GOT3 (cell line): ENCODE results near the gene PLD6.

Experiments used
- DNase-seq: peaks from one replicate; lab custom pipeline; 2025; ENCODE audit warnings: mixed read lengths; lab: John Stamatoyannopoulos, UW

The PLD6 gene

GRCh38 chr17:17227608-17228520, 21.7 kb upstream of the PLD6 start:
- no peak for DNase-seq

- no peak for DNase-seq
These were observed 20.5 kb upstream of the PLD6 start for GRCh38 chr17:17226451-17227265.

GRCh38 chr17:17225901-17226300, 19.8 kb upstream of the PLD6 start:
- DNase-seq, result no peak

- no peak for DNase-seq
These were observed 18.0 kb upstream of the PLD6 start for GRCh38 chr17:17224137-17224536.

GRCh38 chr17:17223736-17224135, 17.6 kb upstream of the PLD6 start:
- no peak for DNase-seq

GRCh38 chr17:17221329-17221728, 15.2 kb upstream of the PLD6 start:
- DNase-seq, result no peak

- no peak for DNase-seq
These were observed 14.4 kb upstream of the PLD6 start for GRCh38 chr17:17220529-17220928.

GRCh38 chr17:17217995-17218394, 11.9 kb upstream of the PLD6 start:
- DNase-seq, result no peak

GRCh38 chr17:17216776-17217175, 10.6 kb upstream of the PLD6 start:
- DNase-seq, result no peak

GRCh38 chr17:17216236-17216635, 10.1 kb upstream of the PLD6 start:
- DNase-seq, result no peak

- DNase-seq, result no peak
These were observed 9.4 kb upstream of the PLD6 start for GRCh38 chr17:17215575-17215974.

GRCh38 chr17:17214646-17215436, 8.7 kb upstream of the PLD6 start:
- DNase-seq, result no peak

- no peak for DNase-seq
These were observed 7.6 kb upstream of the PLD6 start for GRCh38 chr17:17213775-17214174.

- DNase-seq, result no peak
These were observed 1.9 kb upstream of the PLD6 start for GRCh38 chr17:17207998-17208397.

- DNase-seq, result no peak
These were observed 791 bp upstream of the PLD6 start for GRCh38 chr17:17206913-17207335.

- DNase-seq, result no peak
These were observed 587 bp downstream of the PLD6 start for GRCh38 chr17:17205368-17206123.

- no peak for DNase-seq
These were observed 1.4 kb downstream of the PLD6 start for GRCh38 chr17:17204635-17205231.

GRCh38 chr17:17204041-17204591, 2.0 kb downstream of the PLD6 start:
- no peak for DNase-seq

- no peak for DNase-seq
These were observed 2.9 kb downstream of the PLD6 start for GRCh38 chr17:17203173-17203730.

GRCh38 chr17:17201907-17202306, 4.2 kb downstream of the PLD6 start:
- DNase-seq, result no peak
